Measurements from ENCODE around the gene CRTAP.
"Not testable (repeated sequence)": the region's sequence is repeated elsewhere in the genome, so short reads cannot be mapped to it uniquely, and the experiment has no call there.

Gene CRTAP

GRCh38 chr3:33113772-33114621 is at the start of gene CRTAP:
TSS of gene CRTAP (plus strand) at chr3:33114014. CDS start at chr3:33114078, 64 bp downstream.
- DNase-seq: no peak

DNA sequence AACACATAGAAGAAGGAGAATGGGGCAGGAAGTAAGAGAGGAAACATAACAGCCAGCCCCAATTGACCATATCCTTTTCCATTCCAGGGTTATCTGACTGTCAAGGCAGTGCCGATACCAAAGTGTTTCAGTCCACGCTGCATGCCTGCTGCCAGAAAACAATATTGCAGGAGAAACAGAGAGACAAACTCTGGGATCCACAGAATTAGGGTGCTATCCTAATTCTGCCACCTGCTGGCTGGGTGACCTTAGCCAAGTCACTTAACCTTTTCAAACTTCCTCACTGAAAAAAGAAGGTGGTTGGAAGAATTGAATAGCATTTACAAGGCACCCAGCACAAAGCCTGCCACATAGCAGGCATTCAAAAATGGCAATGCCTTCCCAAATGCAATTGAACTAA is 48.9 kb upstream of the CRTAP start:
- DNase-seq: no peak

- DNase-seq: no peak
Measured at GRCh38 chr3:33067484-33067883, 46.3 kb upstream of the CRTAP start.

DNA sequence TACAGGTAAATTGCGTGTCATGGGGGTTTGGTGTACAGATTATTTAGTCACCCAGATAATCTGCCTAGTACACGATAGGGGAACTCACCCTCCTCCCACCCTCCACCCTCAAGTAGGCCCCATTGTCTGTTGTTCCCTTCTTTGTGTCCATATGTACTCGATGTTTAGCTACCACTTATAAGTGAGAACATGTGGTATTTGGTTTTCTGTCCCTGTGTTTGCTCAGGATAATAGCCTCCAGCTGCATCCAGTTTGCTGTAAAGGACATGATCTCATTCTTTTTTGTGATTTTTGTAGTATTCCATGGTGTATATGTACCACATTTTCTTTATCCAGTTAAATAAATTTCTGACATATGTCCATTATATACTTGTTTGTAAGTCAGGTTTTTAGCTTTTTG is 44.0 kb upstream of the CRTAP start:
- DNase-seq: peak; percentile 0

DNA sequence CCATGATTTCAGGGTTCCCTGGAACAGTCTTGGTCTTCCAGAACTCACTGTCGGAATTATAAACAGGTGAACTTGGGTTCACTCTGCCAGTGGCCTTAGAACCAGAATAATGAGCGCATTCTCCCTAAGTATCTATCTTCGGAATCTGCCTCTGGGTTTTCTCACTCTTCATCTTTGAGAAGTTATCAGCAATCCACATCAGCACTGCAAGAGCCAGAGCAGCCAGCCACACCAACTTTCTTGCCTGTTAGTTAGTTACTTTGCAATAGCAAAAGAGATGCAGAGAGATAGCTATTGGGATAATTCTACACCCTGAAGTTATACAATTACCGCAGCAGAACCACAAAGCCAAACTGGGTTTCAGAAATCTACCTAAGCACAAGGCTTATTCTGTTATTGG is 42.6 kb upstream of the CRTAP start:
- no peak for DNase-seq

DNA sequence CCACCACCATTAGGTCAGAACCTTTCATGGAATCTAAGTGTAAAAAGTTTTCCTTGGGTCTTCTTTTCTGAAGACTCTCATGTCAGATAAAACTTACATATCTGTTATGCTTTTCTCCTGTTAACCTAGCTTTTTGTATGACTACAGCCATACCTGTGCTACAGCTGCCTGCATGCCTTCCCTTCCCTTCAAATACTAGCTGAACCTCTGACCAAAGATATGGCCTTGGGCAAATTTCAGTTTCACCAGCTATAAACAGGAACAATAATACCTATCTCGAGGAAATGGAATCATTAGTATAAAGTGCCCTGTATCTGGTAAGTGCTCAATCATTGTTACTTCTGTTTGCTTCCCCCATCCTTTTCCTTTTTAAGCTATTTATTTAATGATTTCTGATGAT is 41.9 kb upstream of the CRTAP start:
- no peak for DNase-seq

DNA sequence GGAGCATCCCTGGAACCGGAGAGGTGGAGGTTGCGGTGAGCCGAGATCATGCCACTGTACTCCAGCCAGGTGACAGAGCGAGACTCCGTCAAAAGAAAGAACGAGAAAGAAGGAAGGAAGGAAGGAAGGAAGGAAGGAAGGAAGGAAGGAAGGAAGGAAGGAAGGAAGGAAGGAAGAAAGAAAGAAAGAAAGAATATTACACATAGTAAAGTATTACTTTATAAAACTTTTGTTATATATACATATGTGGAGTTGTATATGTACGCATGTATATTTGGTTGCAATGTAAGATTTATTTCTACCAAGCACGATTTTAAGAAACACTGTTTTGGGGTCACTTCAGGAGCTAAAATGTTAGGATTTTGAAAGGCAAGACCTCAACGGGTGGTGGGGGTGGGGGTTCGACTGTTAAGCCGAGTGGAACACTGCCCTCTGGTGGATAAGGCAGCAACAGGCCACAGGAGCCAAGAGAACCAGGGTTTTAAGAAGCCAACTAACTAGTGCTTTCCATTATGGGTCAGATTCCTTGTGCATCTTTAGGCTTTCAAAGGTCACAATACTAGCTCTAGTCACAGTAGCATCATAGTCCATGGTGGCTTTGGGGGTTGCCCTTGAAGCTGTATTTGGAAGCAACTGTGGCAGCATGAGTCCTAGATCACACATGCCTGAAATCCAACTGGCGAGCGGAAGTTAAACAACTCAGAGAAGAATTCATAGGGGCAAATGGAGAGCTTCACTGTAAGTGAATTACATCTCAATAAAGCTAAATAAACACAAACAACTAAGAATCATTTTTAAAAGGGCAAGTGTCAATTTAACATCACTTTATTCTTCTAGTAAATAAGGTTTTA is 39.4 kb upstream of the CRTAP start:
- DNase-seq: peak; percentile 1

DNA sequence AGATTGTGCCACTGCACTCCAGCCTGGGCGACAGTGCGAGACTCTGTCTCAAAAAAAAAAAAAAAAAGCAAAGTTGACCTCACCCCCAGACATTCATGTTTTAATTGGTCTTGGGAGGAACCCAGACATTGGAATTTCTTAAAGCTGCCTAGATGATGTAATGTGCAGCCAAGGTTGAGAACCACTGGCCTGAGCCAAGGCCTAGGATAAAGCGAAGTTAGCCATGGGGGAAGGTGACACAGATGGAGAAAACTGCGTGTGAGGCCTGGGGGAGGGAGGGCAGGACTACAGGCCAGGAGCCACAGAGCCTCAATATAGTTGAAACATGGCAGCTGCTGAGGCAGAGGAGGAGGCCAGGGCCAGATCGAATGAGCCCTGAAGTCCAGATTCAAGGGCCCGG is 37.8 kb upstream of the CRTAP start:
- DNase-seq: no peak

- DNase-seq: no peak
Measured at GRCh38 chr3:33076952-33077351, 36.9 kb upstream of the CRTAP start.

GRCh38 chr3:33077976-33078375 is 35.8 kb upstream of the CRTAP start:
- no peak for DNase-seq

DNA sequence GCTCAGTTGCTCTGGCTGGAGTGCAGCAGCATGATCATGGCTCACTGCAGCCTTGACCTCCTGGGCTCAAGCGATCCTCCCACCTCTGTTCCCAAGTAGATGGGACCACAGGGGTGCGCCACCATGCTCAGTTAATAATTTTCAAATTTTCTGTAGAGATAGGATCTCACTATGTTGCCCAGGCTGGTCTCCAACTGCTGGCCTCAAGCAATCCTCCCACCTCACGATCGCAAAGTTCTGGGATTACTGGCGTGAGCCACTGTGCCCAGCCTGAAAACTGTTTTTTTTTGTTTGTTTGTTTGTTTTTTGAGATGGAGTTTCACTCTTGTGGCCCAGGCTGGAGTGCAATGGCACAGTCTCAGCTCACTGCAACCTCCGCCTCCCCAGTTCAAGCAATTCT is 34.0 kb upstream of the CRTAP start:
- not testable (repeated sequence) for DNase-seq

DNA sequence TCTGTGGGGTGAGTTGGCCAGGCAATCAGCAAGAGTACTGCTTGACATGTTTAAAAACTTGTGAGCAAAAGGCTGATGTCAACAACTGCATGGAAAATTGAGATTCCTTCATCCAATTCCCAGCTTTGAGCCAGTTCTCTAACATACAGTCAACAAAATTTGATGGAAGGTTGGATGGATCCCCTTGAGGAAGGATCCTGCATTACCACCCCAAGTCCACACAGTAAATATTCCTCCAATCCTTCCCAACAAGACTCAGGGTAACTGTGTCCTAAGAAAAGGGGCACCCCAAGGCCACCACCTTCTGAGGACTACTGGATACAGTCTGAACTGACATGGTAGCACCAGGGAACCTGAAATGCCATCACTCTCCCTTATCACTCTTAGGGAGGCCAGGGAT is 32.0 kb upstream of the CRTAP start:
- DNase-seq: no peak

GRCh38 chr3:33083958-33084357 is 29.9 kb upstream of the CRTAP start:
- no peak for DNase-seq

GRCh38 chr3:33088691-33089090 is 25.1 kb upstream of the CRTAP start:
- DNase-seq: no peak

DNA sequence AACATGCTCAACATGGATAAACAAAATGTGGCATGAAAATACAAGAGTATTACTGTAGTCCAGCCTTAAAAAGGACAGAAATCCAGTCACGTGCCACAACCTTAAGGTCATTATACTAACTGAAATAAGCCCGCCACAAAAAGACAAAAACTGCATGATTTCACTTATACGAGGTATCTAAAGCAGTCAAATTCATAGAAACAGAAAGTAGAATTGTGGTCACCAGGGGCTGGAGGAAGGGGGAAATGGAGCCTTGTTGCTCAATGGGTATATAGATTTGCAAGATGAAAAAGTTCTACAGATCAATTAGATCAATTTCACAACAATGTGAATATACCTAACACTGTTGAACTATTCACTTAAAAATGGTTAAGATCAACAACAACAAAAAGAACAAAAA is 24.3 kb upstream of the CRTAP start:
- no peak for DNase-seq

- no peak for DNase-seq
Measured at GRCh38 chr3:33091746-33092145, 22.1 kb upstream of the CRTAP start.

- DNase-seq: no peak
Measured at GRCh38 chr3:33092496-33093254, 21.1 kb upstream of the CRTAP start.

GRCh38 chr3:33093847-33094246 is 20.0 kb upstream of the CRTAP start:
- DNase-seq: no peak

DNA sequence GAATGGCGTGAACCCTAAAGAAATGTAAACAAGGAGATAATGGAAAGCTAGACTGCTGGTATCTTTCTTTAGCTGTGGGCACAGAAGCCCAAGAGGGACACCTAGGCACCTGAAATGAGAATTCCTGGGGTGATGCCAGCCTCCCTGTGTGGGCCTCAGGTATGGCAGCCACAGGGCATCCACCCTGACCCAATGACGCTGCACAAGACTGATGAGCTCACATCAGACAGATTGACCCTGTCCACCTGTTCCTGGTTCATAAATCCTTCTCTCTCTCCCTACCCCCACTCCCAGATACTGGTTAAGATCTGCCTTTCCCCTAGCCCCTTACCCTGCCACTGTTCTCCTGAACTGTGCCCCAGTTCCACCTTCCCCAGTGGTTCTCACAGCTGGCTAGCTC is 18.4 kb upstream of the CRTAP start:
- no peak for DNase-seq

DNA sequence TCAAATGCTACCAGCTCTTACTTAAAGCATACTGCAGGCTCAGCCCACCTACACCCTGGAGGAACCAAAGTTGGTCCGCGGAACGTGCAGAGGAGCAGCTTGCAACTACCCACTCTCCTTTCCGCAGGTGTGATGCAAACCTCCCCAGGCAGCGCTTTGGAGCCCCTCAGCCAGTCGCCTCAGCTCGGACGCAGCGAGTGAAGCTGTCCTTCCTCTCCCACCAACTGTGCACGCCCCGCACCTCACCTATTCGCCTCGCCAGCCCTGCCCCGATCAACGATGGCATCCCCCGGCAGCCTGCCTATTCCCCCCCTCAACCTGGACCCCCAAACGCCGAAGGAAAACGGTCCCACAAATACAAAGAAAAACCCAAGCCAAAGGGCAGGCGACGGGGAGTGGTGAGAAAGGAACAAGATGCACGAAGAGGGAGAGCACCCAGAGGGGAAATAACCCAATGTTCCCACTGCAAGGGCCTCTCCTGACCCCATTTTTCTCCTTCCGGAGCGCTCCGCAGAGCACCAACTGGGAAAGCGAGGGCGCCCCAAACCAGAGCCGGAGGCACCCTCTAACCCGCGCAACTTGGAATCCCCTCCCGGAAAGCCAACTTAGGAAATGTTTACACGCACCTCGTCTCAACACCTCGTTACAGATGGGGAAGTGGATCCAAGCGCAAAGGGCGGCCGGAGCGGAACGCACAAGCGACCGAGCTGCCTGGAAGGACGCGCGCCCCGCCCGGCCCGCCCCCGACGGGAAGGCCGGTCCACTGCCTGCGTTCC is 17.5 kb upstream of the CRTAP start:
- DNase-seq: no peak

DNA sequence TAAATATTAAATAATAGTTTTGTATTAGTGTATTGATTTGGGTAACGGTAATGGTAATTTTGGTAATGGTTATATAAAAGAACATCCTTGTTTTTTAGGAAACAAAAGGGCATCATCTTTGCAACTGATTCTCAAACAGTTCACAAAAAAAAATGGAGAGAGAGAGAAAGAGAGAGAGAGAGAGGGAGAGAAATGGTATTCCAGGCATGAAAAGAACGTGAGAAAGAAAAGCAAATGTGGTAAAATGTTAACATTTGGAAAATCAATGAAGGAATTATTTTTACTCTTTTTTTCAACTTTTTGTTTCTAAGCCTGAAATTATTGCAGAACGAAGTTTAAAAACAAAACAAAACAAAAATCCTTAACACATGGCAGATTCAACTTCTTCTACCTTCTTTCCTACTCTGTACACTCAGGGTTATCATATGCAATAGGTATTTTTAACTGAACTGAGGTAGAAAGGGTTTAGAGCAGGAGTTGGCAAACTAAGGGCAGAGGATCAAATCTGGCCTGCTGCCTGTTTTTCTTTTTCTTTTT is 14.6 kb upstream of the CRTAP start:
- no peak for DNase-seq

- no peak for DNase-seq
Measured at GRCh38 chr3:33099701-33100100, 14.1 kb upstream of the CRTAP start.
